Activated CD4-positive, alpha-beta T cell treated with anti-CD3 and anti-CD28 coated beads for 24 hours (primary cell): ENCODE data around the gene PXDN.

Experiments
- DNase-seq, 2 donors: peaks; one replicate each; pipeline ENCODE4 v3.0.0-alpha.2; 2020; ENCODE audit warnings: low read depth in 2 of 2

PXDN gene

DNA sequence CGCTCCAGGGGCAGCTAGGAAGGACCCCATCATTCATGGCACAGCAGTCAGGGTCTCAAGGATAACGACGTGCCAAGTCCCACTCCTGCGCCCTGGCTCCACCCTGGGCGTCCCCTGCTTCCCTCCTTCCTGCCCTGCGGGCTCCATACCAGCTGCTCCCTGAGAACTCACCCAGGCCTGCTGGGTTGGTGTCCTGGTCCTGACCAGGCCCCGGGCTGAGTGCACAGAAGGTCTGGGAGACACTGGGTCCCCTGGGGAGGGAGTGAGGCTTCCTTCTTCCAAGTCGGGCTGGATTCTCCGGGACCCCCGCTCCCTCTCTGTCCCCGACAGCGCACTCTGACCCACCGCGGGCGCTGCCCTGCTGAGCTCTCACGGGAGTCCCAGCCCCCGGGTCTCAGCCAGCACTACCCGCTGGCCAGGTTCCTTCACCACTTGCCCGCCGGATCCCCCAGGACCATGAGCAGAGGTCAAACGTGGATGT is 160.2 kb downstream of the PXDN start:
- no peak for DNase-seq

GRCh38 chr2:1582891-1583341 is 161.4 kb downstream of the PXDN start:
- no peak for DNase-seq

DNA sequence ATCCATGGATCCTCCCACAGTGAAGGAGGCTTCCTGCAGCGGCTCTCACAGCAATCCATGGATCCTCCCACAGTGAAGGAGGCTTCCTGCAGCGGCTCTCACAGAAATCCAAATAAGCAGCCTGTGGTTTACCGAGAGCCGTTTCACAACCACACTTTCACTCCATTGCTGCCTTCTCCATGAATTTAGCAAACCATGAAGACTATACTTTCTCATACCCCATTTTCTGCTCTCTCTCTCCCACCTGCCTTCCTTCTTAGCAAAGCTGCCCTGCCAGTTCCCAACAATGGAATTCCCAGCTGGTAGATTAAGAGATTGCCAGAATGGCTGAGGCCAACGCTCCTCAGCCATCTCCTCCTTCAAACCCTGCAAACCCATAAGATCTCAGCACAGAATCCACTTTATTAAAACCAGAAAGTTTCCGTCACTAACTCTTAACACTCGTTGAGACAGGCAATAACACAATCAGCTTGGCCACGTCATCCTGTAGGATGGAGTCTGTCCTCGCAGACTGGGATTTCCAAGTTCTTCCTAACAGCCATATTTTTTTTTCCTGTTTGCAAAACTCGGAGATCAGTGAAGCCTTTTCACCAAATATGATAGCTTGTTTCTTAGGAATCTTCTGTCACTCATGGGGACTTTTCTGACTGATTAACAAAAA is 162.2 kb downstream of the PXDN start:
- DNase-seq: no peak
